ENCODE results near the gene NME7.

NME7 gene

GRCh38 chr1:169103480-169103893 lies 264.1 kb downstream of the NME7 start:
- Mint-ChIP-seq H3K4me1 (ENCODE audit: low read depth) (peaks cover 16% of the 10 kb centered on the region), H3K9me3 (no peaks in the 10 kb centered on the region), H3K36me3 (ENCODE audit: low read depth) (no peaks in the 10 kb centered on the region), H3K27me3 (peaks cover 9% of the 10 kb centered on the region), H3K27ac (no peak overlapping the region), H3K4me3 (no peak overlapping the region)

GRCh38 chr1:169103002-169103401 lies 264.6 kb downstream of the NME7 start:
- Mint-ChIP-seq H3K9me3 (no peaks in the 10 kb centered on the region), H3K4me1 (ENCODE audit: low read depth) (peaks cover 11% of the 10 kb centered on the region), H3K27ac (no peak overlapping the region), H3K4me3 (no peak overlapping the region), H3K27me3 (peaks cover 9% of the 10 kb centered on the region), H3K36me3 (ENCODE audit: low read depth) (no peaks in the 10 kb centered on the region)

- Mint-ChIP-seq H3K4me3 (no peak overlapping the region), H3K4me1 (ENCODE audit: low read depth) (peaks cover 7% of the 10 kb centered on the region), H3K9me3 (no peaks in the 10 kb centered on the region), H3K27me3 (peaks cover 5% of the 10 kb centered on the region), H3K36me3 (ENCODE audit: low read depth) (no peaks in the 10 kb centered on the region), H3K27ac (no peak overlapping the region)
These were observed 265.0 kb downstream of the NME7 start for GRCh38 chr1:169102567-169102966.

GRCh38 chr1:169100651-169101088 lies 266.9 kb downstream of the NME7 start:
- no peaks in the 10 kb centered on the region for H3K9me3 Mint-ChIP-seq
- H3K27ac Mint-ChIP-seq: no peak overlapping the region
- peaks cover 3% of the 10 kb centered on the region for H3K27me3 Mint-ChIP-seq
- H3K36me3 Mint-ChIP-seq (ENCODE audit: low read depth): no peaks in the 10 kb centered on the region
- no peak overlapping the region for H3K4me3 Mint-ChIP-seq
- H3K4me1 Mint-ChIP-seq (ENCODE audit: low read depth): no peaks in the 10 kb centered on the region

- Mint-ChIP-seq H3K36me3 (ENCODE audit: low read depth) (no peaks in the 10 kb centered on the region), H3K27me3 (peaks cover 5% of the 10 kb centered on the region), H3K4me3 (no peak overlapping the region), H3K4me1 (ENCODE audit: low read depth) (no peaks in the 10 kb centered on the region), H3K27ac (no peak overlapping the region), H3K9me3 (no peaks in the 10 kb centered on the region)
These were observed 267.4 kb downstream of the NME7 start for GRCh38 chr1:169100208-169100607.

GRCh38 chr1:169099561-169099960 lies 268.0 kb downstream of the NME7 start:
- no peaks in the 10 kb centered on the region for H3K9me3 Mint-ChIP-seq
- no peaks in the 10 kb centered on the region for H3K4me1 Mint-ChIP-seq (ENCODE audit: low read depth)

GRCh38 chr1:169098380-169098779 lies 269.2 kb downstream of the NME7 start:
- Mint-ChIP-seq H3K36me3 (ENCODE audit: low read depth) (no peaks in the 10 kb centered on the region), H3K4me1 (ENCODE audit: low read depth) (peaks cover 3% of the 10 kb centered on the region), H3K27ac (no peak overlapping the region), H3K4me3 (no peak overlapping the region), H3K9me3 (no peaks in the 10 kb centered on the region), H3K27me3 (peaks cover 9% of the 10 kb centered on the region)

More at GRCh38 chr1:169099561-169099960, 268.0 kb downstream of the NME7 start:
- no peak overlapping the region for H3K4me3 Mint-ChIP-seq
- no peak overlapping the region for H3K27ac Mint-ChIP-seq
- H3K36me3 Mint-ChIP-seq (ENCODE audit: low read depth): no peaks in the 10 kb centered on the region
- peaks cover 5% of the 10 kb centered on the region for H3K27me3 Mint-ChIP-seq

- Mint-ChIP-seq H3K4me1 (ENCODE audit: low read depth) (peaks cover 3% of the 10 kb centered on the region), H3K9me3 (no peaks in the 10 kb centered on the region), H3K27ac (no peak overlapping the region), H3K27me3 (peaks cover 9% of the 10 kb centered on the region), H3K4me3 (no peak overlapping the region), H3K36me3 (ENCODE audit: low read depth) (no peaks in the 10 kb centered on the region)
These were observed 272.6 kb downstream of the NME7 start for GRCh38 chr1:169094897-169095569.

GRCh38 chr1:169092399-169092798 lies 275.2 kb downstream of the NME7 start:
- H3K27ac Mint-ChIP-seq: no peak overlapping the region
- H3K36me3 Mint-ChIP-seq (ENCODE audit: low read depth): no peaks in the 10 kb centered on the region
- H3K4me1 Mint-ChIP-seq (ENCODE audit: low read depth): peaks cover 3% of the 10 kb centered on the region
- H3K27me3 Mint-ChIP-seq: peaks cover 9% of the 10 kb centered on the region
- no peak overlapping the region for H3K4me3 Mint-ChIP-seq
- no peaks in the 10 kb centered on the region for H3K9me3 Mint-ChIP-seq

- Mint-ChIP-seq H3K9me3 (no peaks in the 10 kb centered on the region), H3K4me3 (no peak overlapping the region), H3K27me3 (peaks cover 9% of the 10 kb centered on the region), H3K4me1 (ENCODE audit: low read depth) (peaks cover 3% of the 10 kb centered on the region), H3K27ac (no peak overlapping the region), H3K36me3 (ENCODE audit: low read depth) (no peaks in the 10 kb centered on the region)
These were observed 276.1 kb downstream of the NME7 start for GRCh38 chr1:169091480-169091941.

- peaks cover 8% of the 10 kb centered on the region for H3K27me3 Mint-ChIP-seq
These were observed 276.7 kb downstream of the NME7 start for GRCh38 chr1:169090900-169091311.

GRCh38 chr1:169090308-169090899 lies 277.2 kb downstream of the NME7 start:
- no peaks in the 10 kb centered on the region for H3K9me3 Mint-ChIP-seq
- H3K36me3 Mint-ChIP-seq (ENCODE audit: low read depth): no peaks in the 10 kb centered on the region
- H3K4me3 Mint-ChIP-seq: no peak overlapping the region
- no peak overlapping the region for H3K27ac Mint-ChIP-seq
- peaks cover 4% of the 10 kb centered on the region for H3K27me3 Mint-ChIP-seq
- H3K4me1 Mint-ChIP-seq (ENCODE audit: low read depth): peaks cover 3% of the 10 kb centered on the region

More at GRCh38 chr1:169090900-169091311, 276.7 kb downstream of the NME7 start:
- no peaks in the 10 kb centered on the region for H3K9me3 Mint-ChIP-seq
- no peak overlapping the region for H3K27ac Mint-ChIP-seq
- no peak overlapping the region for H3K4me3 Mint-ChIP-seq
- no peaks in the 10 kb centered on the region for H3K36me3 Mint-ChIP-seq (ENCODE audit: low read depth)
- H3K4me1 Mint-ChIP-seq (ENCODE audit: low read depth): peaks cover 3% of the 10 kb centered on the region

GRCh38 chr1:169089776-169090175 lies 277.8 kb downstream of the NME7 start:
- Mint-ChIP-seq H3K4me1 (ENCODE audit: low read depth) (peaks cover 3% of the 10 kb centered on the region), H3K36me3 (ENCODE audit: low read depth) (no peaks in the 10 kb centered on the region), H3K9me3 (no peaks in the 10 kb centered on the region), H3K4me3 (no peak overlapping the region), H3K27me3 (peaks cover 4% of the 10 kb centered on the region), H3K27ac (no peak overlapping the region)

GRCh38 chr1:169087876-169088275 lies 279.7 kb downstream of the NME7 start:
- Mint-ChIP-seq H3K36me3 (ENCODE audit: low read depth) (no peaks in the 10 kb centered on the region), H3K27ac (no peak overlapping the region), H3K4me1 (ENCODE audit: low read depth) (no peaks in the 10 kb centered on the region), H3K9me3 (no peaks in the 10 kb centered on the region), H3K27me3 (no peaks in the 10 kb centered on the region), H3K4me3 (no peak overlapping the region)

- Mint-ChIP-seq H3K9me3 (no peaks in the 10 kb centered on the region), H3K27ac (no peak overlapping the region), H3K4me3 (no peak overlapping the region), H3K4me1 (ENCODE audit: low read depth) (no peaks in the 10 kb centered on the region), H3K27me3 (no peaks in the 10 kb centered on the region), H3K36me3 (ENCODE audit: low read depth) (no peaks in the 10 kb centered on the region)
These were observed 280.8 kb downstream of the NME7 start for GRCh38 chr1:169086603-169087455.

All from stimulated activated naive CD8-positive, alpha-beta T cell treated with anti-CD3 and anti-CD28 coated beads, Interleukin-15, Interleukin-2, amounts not matched to agents 100 ng/mL and 50 ng/mL, for 24 hours (primary cell).